Mucosa of descending colon (tissue), 3 donors: ENCODE data around the gene AOC3. TPM values are rescaled to one million over a fixed set of nuclear protein-coding genes. Genes with fewer than 3 reads are reported as not detected.
A peak's percentile ranks its signal among the peaks of the same experiment; 100 is the strongest.

Experiments used
- ATAC-seq: fragments of 200-7000 bp; cut with Tn5 transposase; one replicate; pipeline ENCODE4 v1.9.1; 2020; ENCODE audit warnings: mild to moderate bottlenecking, moderate library complexity
- DNase-seq, 3 donors: peaks; one replicate each; pipeline ENCODE4 v3.0.0-alpha.2; 2020
- H3K36me3 ChIP-seq: fragments of 200-600 bp; one replicate; pipeline ENCODE4 v1.8.0; 2021; ENCODE audit warnings: low read depth, mild to moderate bottlenecking
- H3K4me1 ChIP-seq: fragments of 200-600 bp; one replicate; pipeline ENCODE4 v1.8.0; 2021; ENCODE audit warnings: low read depth, mild to moderate bottlenecking
- H3K4me3 ChIP-seq: fragments of 200-600 bp; one replicate; pipeline ENCODE4 v1.8.0; 2021; ENCODE audit warnings: mild to moderate bottlenecking
- H3K9me3 ChIP-seq: fragments of 200-600 bp; one replicate; pipeline ENCODE4 v1.8.0; 2021; ENCODE audit warnings: mild to moderate bottlenecking
- intact Hi-C, 2 donors: fragments of 100-400 bp; cut with DNase I in 1 of 2; cut with micrococcal nuclease in 1 of 2; formaldehyde crosslinking; loops; one replicate each; pipeline versions ENCODE4 v1.11.0 to v1.11.1; 2022; cut with DNase I, micrococcal nuclease
- total RNA-seq, 3 donors: library from RNA; stranded (reverse); fragmentation: NEBNext Ultra II Directional in 2 of 3; extraction: Animal tissue kit (Norgen Biotek cat#: 25700) in 2 of 3; gene quantifications; one replicate each; pipeline versions ENCODE4 v1.2.1 to v1.2.4, GENCODE V29; 2021 to 2023
- TF ChIP-seq, protein P1 (sequence below): fragments of 200-600 bp; IDR thresholded peaks from one replicate; pipeline ENCODE4 v1.8.0; 2022; ENCODE audit warnings: antibody characterized with exemption, mild to moderate bottlenecking
- donor health status: DM: no; HTN: no; CAD: no; lungs with moderate emphysema.
- donor health status: DM: no; HTN: no; CAD: no.
- donor health status: DM: no; HTN: yes; CAD: no.

AOC3 gene
- total RNA-seq, 3 donors from 2014 or later, result 10.6 to 175 (median 25.4) TPM

DNA sequence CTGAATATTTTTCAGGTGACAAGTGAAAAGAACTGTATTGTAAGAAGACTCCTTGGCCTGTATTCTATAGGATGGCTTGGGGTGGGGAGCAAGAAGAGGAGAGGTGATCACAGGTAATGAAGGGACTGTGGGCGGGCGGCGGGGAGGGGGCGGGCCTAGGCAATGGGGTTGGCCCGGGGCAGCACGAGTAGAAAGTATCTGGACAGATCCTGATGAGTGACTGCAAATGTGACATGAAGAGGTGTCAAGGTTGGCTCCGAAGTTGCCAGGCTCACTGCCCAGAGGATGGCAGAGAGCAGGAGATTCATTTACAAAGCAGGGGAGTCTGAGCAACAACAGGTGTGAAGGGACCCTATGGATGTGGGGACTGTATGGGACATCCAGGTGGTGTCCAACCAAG is 38.8 kb downstream of the AOC3 start:
- H3K4me3 ChIP-seq, result no peak overlapping the region
- TF ChIP-seq, protein P1, sequence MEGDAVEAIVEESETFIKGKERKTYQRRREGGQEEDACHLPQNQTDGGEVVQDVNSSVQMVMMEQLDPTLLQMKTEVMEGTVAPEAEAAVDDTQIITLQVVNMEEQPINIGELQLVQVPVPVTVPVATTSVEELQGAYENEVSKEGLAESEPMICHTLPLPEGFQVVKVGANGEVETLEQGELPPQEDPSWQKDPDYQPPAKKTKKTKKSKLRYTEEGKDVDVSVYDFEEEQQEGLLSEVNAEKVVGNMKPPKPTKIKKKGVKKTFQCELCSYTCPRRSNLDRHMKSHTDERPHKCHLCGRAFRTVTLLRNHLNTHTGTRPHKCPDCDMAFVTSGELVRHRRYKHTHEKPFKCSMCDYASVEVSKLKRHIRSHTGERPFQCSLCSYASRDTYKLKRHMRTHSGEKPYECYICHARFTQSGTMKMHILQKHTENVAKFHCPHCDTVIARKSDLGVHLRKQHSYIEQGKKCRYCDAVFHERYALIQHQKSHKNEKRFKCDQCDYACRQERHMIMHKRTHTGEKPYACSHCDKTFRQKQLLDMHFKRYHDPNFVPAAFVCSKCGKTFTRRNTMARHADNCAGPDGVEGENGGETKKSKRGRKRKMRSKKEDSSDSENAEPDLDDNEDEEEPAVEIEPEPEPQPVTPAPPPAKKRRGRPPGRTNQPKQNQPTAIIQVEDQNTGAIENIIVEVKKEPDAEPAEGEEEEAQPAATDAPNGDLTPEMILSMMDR, result no peak
- H3K36me3 ChIP-seq, result no peaks in the 10 kb centered on the region
- no peaks in the 10 kb centered on the region for H3K9me3 ChIP-seq
- peaks cover 5% of the 10 kb centered on the region for H3K4me1 ChIP-seq
- no peak for DNase-seq
- intact Hi-C loops, result no loop called here
- no peak for ATAC-seq

DNA sequence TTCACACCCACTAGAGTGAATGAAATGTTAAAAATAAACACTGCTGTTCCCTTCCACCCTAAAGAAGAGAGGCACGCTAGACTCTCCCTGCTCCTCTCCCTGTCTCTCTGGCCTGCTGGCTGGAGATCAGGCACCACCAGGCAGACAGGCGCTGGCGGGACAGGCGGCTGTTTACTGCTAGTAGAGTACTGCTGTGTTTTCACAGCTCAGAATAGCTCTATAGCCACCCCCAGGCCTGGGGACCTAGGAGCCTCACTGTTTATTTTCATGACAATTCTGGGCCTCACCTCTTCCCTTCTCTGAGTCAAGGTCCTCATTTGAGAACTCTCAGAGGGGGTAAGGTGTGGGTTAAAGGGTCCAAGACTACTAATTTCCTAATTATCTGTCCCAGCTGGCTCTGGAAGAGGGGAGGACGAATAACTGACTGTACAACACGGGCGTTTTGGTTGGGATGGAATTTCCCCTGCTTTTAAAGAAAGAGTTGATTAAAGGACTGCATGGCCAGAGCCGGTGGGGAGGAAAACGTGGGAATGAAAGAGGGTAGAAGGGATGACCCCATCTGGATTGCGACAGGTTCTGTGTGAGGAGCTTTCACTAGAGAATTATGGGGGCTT is 40.6 kb downstream of the AOC3 start:
- no peak for ATAC-seq

DNA sequence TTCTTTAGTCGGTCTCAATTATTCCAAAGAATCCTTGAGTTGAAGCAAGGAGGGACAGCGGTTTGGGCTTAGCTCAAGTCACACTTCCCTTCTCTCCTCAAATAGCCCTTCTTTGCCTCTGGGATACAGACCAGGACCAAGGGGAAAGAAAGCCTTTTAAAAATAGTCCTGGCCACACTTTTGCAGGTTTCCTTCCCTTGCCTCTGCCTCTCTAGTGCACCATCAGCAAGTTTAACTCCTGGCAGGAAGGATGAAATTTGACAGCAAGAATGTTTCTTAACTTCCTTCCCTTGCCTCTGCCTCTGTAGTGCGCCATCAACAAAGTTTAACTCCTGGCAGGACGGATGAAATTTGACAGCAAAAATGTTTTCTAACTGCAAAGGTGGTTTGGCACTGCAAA is 42.4 kb downstream of the AOC3 start:
- no peaks in the 10 kb centered on the region for H3K9me3 ChIP-seq
- ATAC-seq, result no peak
- TF ChIP-seq, protein P1, result no peak
- peaks cover 8% of the 10 kb centered on the region for H3K4me1 ChIP-seq
- no peak for DNase-seq
- H3K4me3 ChIP-seq, result no peak overlapping the region
- intact Hi-C loops, result no loop called here
- no peaks in the 10 kb centered on the region for H3K36me3 ChIP-seq

More for the DNA sequence above, 40.6 kb downstream of the AOC3 start:
- Histone ChIP-seq H3K36me3 (no peaks in the 10 kb centered on the region), H3K4me1 (peaks cover 8% of the 10 kb centered on the region), H3K9me3 (no peaks in the 10 kb centered on the region), H3K4me3 (no peak overlapping the region)
- TF ChIP-seq, protein P1, result no peak
- intact Hi-C loops, result no loop called here
- DNase-seq, result peak in 2 of 3 donors; percentile 30 to 37

DNA sequence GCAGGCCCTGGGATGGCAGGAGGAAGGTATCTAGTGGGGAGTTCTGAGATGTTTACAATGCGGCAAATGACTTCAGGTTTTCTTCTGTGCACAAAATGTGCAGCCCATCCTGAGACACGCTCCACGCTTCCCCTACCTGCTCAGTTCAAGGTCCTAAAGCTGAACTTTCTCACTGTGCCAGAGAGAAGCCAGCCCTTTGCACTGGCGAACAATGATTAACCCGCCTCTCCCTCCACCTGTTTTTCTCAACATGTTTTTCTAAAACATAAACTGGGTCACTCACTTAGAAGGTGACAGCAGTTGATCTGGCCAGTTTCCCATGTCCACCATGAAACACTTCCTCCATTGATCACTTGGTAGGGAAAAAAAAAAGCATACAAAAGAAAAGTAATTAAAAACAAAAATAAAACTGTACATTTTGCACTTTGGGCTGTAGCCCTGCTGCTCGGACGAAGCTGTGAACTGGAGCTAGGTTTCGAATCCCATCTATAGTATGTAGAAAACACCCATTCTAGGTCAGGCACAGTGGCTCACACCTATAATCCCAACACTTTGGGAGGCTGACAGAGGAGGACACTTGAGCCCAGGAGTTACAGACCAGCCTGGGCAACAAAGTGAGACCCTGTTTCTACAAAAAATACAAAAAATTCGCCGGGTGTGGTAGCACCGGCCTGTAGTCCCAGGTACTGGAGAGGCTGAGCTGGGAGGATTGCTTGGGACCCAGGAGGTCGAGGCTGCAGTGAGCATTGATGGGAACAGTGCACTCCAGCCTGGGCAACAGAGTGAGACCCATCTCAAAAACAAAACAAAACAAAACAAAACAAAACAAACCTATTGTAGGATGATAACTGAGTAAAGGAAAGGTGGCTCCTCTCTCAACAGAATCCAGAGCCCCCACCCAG is 43.5 kb downstream of the AOC3 start:
- DNase-seq (peak in 2 of 3 donors; percentile 54 to 70), ATAC-seq (peak; percentile 93)
- TF ChIP-seq, protein P1, result no peak
- Histone ChIP-seq H3K4me3 (no peak overlapping the region), H3K36me3 (no peaks in the 10 kb centered on the region), H3K4me1 (peaks cover 8% of the 10 kb centered on the region), H3K9me3 (no peaks in the 10 kb centered on the region)
- intact Hi-C loops, result no loop called here

DNA sequence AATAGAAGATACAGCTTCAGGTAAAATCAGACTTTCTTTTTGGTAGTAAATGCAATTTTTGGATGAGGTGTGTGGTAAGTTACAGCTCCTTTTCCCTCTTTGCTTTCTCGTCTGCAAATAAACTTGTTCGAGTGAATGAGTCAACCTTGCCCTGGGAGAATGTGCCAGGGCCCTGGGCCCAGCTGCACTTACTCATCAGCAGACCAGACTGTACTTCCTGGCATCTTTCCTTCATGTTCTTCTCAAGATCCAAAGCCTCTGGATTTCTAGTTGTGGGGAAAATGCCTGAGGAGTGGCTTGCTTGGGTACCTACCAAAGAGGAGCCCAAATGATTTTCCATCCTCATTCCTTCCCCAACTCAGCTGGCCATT is 44.2 kb downstream of the AOC3 start:
- intact Hi-C loops, result no loop called here
- ATAC-seq, result peak; percentile 84
- Histone ChIP-seq H3K9me3 (no peaks in the 10 kb centered on the region), H3K36me3 (no peaks in the 10 kb centered on the region), H3K4me1 (peaks cover 8% of the 10 kb centered on the region), H3K4me3 (no peak overlapping the region)
- peak; percentile 47 to 66 (median 53) for DNase-seq
- TF ChIP-seq, protein P1, result no peak
